Small intestine (tissue), 7 donors: Measurements from ENCODE around the gene ZNF212. TPM values are rescaled to one million over a fixed set of nuclear protein-coding genes. Genes with fewer than 3 reads are reported as not detected.

ENCODE experiments used
- DNase-seq, 2 donors: peaks; one replicate each; pipeline versions ENCODE4 v3.0.0 to v3.0.0-alpha.2; 2013
- FAIRE-seq: peaks from 2 replicates; lab custom pipeline; 2012; peaks lifted over from hg19 to GRCh38; lab: Jason Lieb, UNC
- H3K27ac ChIP-seq, 3 donors: one replicate each; pipeline ENCODE4 v1.5.1; 2013; ENCODE audit warnings: low read length in 2 of 3, mild to moderate bottlenecking in 2 of 3, control low read depth in 1 of 3, inconsistent platforms in 1 of 3, low read depth in 1 of 3, moderate library complexity in 1 of 3
- H3K27me3 ChIP-seq, 3 donors: one replicate each; pipeline ENCODE4 v1.6.1; 2013; ENCODE audit warnings: low read length in 3 of 3, inconsistent platforms in 1 of 3; ENCODE audit not compliant: control insufficient read depth in 3 of 3, insufficient read depth in 3 of 3
- H3K36me3 ChIP-seq, 3 donors: one replicate each; pipeline ENCODE4 v1.6.1; 2013; ENCODE audit warnings: low read length in 3 of 3, inconsistent platforms in 1 of 3, low read depth in 1 of 3, mild to moderate bottlenecking in 1 of 3, moderate library complexity in 1 of 3; ENCODE audit not compliant: control insufficient read depth in 3 of 3, insufficient read depth in 2 of 3
- H3K4me1 ChIP-seq, 3 donors: one replicate each; pipeline ENCODE4 v1.6.1; 2013; ENCODE audit warnings: low read length in 2 of 3, inconsistent platforms in 1 of 3, low read depth in 1 of 3, mild to moderate bottlenecking in 1 of 3, moderate library complexity in 1 of 3; ENCODE audit not compliant: control insufficient read depth in 3 of 3, insufficient read depth in 2 of 3
- H3K4me3 ChIP-seq, 3 donors: one replicate each; pipeline ENCODE4 v1.5.1; 2013; ENCODE audit warnings: low read length in 3 of 3, control low read depth in 1 of 3, inconsistent platforms in 1 of 3, low read depth in 1 of 3, mild to moderate bottlenecking in 1 of 3, moderate library complexity in 1 of 3
- H3K9me3 ChIP-seq, 2 donors: one replicate each; pipeline ENCODE4 v1.6.1; 2013; ENCODE audit warnings: low read depth in 1 of 2, low read length in 1 of 2; ENCODE audit not compliant: control insufficient read depth in 2 of 2, insufficient read depth in 1 of 2
- WGBS, 3 donors: extraction: QIAGEN DNeasy Blood & Tissue Kit; methylation state at CpG; one replicate each; pipeline ENCODE4 v1.1.7; 2013; 5-methylcytosine and 5-hydroxymethylcytosine counted together
- polyA plus RNA-seq, 4 donors: library from polyadenylated mRNA; stranded (reverse) in 3 of 4; unstranded in 1 of 4; fragments of 200-250 nt in 3 of 4; fragments of 120-200 nt in 1 of 4; gene quantifications; one replicate each; pipeline versions ENCODE4 v1.2.1 to v1.2.3, GENCODE V29; 2013
- donor health status: healthy with polysubstance abuse.
- donor health status: control.
- donor health status: control.
- donor health status: Bipolar disorder and iron deficiency.
- donor health status: healthy.

Gene ZNF212
- polyA plus RNA-seq, 4 donors = 9.0 to 17.3 (median 15.6) TPM

DNA sequence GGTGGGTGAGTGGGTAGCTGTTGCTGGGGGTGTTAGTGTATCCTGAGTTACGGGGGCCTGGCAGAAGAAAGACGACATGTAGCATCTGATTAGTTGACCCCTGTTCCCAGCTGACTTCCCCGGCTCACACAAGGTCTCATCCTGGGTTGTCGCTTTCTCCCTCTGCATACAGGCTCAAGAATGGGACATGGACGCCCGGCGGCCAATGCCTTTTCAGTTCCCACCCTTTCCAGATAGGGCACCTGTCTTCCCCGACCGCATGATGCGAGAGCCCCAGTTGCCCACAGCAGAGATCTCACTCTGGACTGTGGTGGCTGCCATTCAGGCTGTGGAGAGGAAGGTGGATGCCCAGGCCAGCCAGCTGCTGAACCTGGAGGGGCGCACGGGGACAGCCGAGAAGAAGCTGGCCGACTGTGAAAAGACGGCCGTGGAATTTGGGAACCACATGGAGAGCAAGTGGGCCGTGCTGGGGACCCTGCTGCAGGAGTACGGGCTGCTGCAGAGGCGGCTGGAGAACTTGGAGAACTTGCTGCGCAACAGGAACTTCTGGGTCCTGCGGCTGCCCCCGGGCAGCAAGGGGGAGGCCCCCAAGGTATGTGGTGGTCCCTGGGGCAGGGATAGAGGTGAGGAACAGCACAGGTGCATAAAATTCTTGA is 41.2 kb upstream of the ZNF212 start:
- FAIRE-seq (no peak), DNase-seq (no peak)
- no peak overlapping the region for H3K27ac ChIP-seq
- peaks cover 19 to 49% (median 22%) of the 10 kb centered on the region in 3 donors for H3K36me3 ChIP-seq
- H3K9me3 ChIP-seq = peaks cover 0 to 2% of the 10 kb centered on the region in 2 donors
- peaks cover 0 to 10% (median 5%) of the 10 kb centered on the region in 3 donors for H3K4me1 ChIP-seq
- no peaks in the 10 kb centered on the region for H3K27me3 ChIP-seq
- H3K4me3 ChIP-seq = no peak overlapping the region
- 89 to 93% (median 93%) methylated on average over 22 of the region's 22 CpGs for WGBS, 3 donors

DNA sequence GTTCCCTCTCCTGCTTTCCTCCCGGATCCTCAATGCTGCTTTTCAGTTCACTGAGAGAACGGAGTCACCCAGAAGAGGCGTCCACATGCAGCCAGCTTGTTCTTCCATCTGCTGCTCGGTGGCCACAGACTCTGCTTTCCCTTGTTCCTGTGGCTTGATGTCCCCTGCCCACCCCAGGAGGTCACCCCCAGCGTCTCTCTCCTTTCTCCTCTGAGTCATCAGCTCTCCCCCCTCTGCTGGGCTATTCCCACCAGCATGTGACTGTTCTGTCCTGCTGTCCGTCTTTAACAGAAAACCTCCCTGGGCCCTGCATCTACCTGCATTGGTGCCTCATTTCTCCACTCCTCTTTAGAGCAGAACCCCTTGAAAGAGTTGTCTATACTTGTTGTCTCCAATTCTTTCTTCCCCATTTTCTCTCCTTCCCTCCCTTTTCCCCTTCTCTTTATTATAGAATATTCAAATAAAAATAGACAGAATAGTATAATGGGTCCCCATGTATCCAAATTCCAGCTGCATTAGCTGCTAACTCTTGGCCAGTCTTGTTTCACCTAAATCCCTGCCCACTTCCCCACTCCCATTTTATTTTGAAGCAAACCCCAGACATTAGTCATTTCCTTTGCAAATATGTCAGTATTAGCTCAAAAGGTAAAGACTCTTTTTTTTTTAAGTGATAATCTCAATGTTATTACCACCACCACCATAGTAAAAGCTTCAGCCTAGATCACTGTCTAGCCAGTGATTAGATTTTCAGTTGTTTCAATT is 40.0 kb upstream of the ZNF212 start:
- WGBS, 3 donors = 90 to 93% (median 91%) methylated on average over 6 of the region's 6 CpGs

DNA sequence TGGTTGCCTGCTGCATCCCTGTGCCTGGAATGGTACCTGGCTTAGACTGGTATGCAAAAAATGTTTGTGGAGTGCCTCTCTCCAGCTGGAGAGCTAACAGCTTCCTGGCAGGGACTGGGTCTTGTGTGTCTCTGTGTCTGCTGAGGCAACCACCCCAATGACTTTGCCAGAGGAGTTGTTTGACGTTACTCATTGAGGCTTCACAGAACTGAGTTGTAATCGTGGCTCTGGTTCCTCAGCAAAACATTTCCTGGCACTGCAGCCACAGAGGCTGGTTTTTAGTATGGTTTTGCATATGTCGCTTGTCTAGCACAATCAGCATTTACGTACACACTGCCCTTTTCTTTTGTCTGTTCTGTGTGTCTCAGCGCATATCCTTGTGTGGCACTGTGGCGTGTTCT is 36.6 kb upstream of the ZNF212 start:
- Histone ChIP-seq H3K9me3 (peaks cover 0 to 2% of the 10 kb centered on the region in 2 donors), H3K27ac (no peak overlapping the region), H3K27me3 (no peaks in the 10 kb centered on the region), H3K4me3 (no peak overlapping the region), H3K36me3 (peaks cover 29 to 86% (median 36%) of the 10 kb centered on the region in 3 donors), H3K4me1 (peaks cover 0 to 7% (median 0%) of the 10 kb centered on the region in 3 donors)
- DNase-seq (no peak), FAIRE-seq (no peak)
- WGBS, 3 donors = 84 to 90% (median 84%) methylated on average over 6 of the region's 6 CpGs

More for the DNA sequence above, 40.0 kb upstream of the ZNF212 start:
- Histone ChIP-seq H3K27me3 (no peaks in the 10 kb centered on the region), H3K9me3 (peaks cover 0 to 2% of the 10 kb centered on the region in 2 donors), H3K27ac (no peak overlapping the region), H3K36me3 (peaks cover 22 to 58% (median 25%) of the 10 kb centered on the region in 3 donors), H3K4me1 (peaks cover 0 to 10% (median 5%) of the 10 kb centered on the region in 3 donors), H3K4me3 (no peak overlapping the region)
- FAIRE-seq (no peak), DNase-seq (no peak)

DNA sequence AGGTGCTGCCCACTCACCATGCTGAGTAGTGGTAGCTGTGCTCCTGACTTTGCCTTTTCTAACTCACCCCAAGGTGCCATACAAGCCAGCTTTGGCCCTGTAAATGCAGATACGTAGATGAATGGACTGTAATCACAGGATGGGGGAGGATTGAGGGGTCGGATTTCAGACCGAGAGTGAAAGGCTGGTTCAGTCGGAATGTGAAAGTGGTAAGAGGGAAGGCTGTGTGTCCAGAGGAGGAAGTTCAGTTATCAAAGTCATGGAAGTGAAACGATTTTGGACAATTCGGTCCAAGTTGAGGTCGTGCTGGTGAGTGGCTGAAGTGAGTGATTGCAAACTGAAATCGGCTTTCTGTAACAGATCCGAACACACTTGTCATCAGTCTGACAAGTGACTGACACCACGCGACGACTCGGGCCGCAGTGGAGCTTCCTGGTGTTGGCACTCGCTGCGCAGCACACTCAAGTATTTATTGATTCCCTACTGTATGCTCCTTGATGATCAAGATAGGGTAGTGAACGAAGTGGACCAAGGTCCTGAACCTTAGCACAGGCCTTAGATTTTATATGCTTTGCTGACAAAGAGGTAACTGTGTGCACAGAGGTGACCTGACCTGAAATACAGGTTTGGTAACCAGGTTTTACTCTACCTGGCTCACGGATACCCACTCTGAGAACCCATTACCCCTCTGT is 33.6 kb upstream of the ZNF212 start:
- DNase-seq (peak; percentile 64 to 90), FAIRE-seq (no peak)
- Histone ChIP-seq H3K4me1 (peaks cover 0 to 7% (median 0%) of the 10 kb centered on the region in 3 donors), H3K27ac (peak overlapping the region in 2 of 3 donors; percentile 69 to 72), H3K27me3 (no peaks in the 10 kb centered on the region), H3K4me3 (peak overlapping the region in 1 of 3 donors; percentile 13), H3K36me3 (peaks cover 25 to 87% (median 32%) of the 10 kb centered on the region in 3 donors), H3K9me3 (peaks cover 0 to 2% of the 10 kb centered on the region in 2 donors)
- WGBS, 3 donors = 16 to 62% (median 37%) methylated on average over 18 of the region's 18 CpGs

DNA sequence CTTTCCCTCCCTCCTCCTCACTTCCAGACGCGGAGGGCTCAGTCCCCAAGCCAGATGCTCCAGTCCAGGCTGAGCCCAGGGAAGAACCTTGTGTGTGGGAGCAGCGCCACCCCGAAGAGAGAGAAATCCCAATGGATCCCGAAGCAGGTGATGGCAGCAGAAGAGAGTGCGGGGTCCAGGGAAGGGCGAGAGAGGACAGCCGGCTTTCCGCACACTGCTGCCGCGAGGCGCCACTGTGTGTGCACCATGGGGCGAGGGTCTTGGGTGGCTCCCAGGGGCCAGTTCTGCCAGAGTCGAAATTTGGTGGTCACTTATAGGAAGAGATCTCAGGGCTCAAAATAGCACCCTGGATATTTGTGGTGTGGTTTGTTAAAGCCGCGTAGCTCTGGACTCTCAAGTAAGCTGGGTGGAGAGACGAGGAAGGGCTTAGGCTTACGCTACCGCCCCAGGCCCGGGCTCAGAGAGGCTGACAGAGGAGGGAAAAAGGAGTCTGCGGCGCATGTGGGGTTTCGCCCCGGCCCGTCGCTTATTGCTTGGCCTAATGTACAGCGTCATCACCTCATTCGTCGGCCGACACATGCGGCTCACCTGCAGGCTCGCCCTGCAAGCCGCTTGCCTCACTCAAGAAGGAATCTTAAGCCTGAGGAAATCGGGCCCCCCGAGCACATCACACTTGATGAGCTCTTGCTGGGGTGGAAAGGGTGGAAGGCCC is 32.0 kb upstream of the ZNF212 start:
- FAIRE-seq = no peak
- peaks cover 0 to 2% of the 10 kb centered on the region in 2 donors for H3K9me3 ChIP-seq
- H3K4me3 ChIP-seq = no peak overlapping the region
- no peaks in the 10 kb centered on the region for H3K27me3 ChIP-seq
- H3K36me3 ChIP-seq = peaks cover 28 to 87% (median 34%) of the 10 kb centered on the region in 3 donors
- no peak for DNase-seq
- H3K4me1 ChIP-seq = peaks cover 0 to 7% (median 0%) of the 10 kb centered on the region in 3 donors
- H3K27ac ChIP-seq = no peak overlapping the region
- WGBS, 3 donors = 88 to 92% (median 90%) methylated on average over 35 of the region's 35 CpGs

DNA sequence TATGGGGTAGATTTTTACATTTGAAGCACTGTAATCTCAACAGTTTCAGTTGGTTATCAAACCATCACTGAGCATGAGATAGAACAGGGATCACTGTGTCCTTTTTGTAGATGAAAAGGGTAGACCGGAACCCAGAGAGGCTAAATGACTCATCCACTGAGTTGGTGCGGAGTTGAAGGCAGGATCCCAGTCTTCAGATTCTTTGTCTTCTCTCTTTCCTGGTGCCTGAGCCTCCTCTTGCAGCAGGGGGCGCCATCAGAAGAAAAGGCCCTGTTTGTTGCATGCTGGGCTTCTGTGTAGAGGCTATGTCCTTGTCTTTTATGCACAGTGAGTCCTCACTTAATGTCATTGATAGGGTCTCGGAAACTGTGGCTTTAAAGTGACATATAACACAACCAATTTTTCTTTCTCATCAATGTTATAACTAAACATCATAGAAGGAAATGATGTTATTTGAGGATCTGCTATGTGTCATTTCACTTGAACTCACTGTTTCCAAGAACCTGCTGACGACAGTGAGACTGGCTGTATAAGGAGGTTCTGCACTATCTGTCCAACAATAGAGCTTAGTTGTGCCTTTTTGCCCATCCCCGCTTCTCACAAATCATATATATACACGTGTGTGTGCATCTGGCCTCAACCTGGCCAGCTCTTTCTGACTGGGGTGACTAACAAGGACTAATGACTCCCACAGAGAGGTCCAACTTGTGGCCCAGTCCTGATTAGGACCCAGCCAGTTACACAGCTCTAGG is 29.8 kb upstream of the ZNF212 start:
- WGBS, 3 donors = 61 to 67% (median 65%) methylated on average over 7 of the region's 7 CpGs
- FAIRE-seq = no peak
- Histone ChIP-seq H3K4me1 (peaks cover 0 to 7% (median 0%) of the 10 kb centered on the region in 3 donors), H3K4me3 (no peak overlapping the region), H3K27me3 (no peaks in the 10 kb centered on the region), H3K36me3 (peaks cover 34 to 89% (median 35%) of the 10 kb centered on the region in 3 donors), H3K27ac (peak overlapping the region in 1 of 3 donors; percentile 41), H3K9me3 (no peaks in the 10 kb centered on the region)
- peak in 1 of 2 donors; percentile 62 for DNase-seq

DNA sequence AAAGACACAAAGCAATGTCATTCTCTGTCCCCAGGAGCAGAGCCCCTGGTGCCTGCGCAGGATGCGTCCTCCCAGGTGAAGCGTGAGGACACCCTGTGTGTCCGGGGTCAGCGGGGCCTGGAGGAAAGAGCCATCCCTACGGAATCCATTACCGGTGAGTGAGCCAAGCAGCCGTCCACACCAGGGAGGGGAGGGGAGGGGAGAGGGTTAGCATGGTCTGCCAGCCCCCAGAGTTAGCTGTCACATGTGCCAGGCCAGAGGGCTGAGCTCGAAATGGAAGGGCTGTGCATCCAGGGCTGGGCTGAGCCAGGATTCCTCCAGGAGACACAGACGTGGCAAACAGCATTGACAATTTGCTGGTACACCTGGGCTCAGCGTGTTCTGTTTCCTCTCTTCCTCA is 28.9 kb upstream of the ZNF212 start:
- DNase-seq = no peak
- WGBS, 3 donors = 93 to 98% (median 94%) methylated on average over 11 of the region's 11 CpGs

More for the DNA sequence above, 28.9 kb upstream of the ZNF212 start:
- Histone ChIP-seq H3K36me3 (peaks cover 35 to 89% (median 37%) of the 10 kb centered on the region in 3 donors), H3K4me3 (no peak overlapping the region), H3K27ac (no peak overlapping the region), H3K4me1 (peaks cover 0 to 7% (median 0%) of the 10 kb centered on the region in 3 donors), H3K9me3 (no peaks in the 10 kb centered on the region), H3K27me3 (no peaks in the 10 kb centered on the region)
- FAIRE-seq = no peak
